HepG2 (cell line): ENCODE measurements around the gene NCOA3. TPM values are rescaled to one million over a fixed set of nuclear protein-coding genes. Genes with fewer than 3 reads are reported as not detected.

Experiments used
- AGO2 ChIP-seq: fragments of 200-400 bp; formaldehyde crosslinking; optimal IDR thresholded peaks from 2 replicates; pipeline ENCODE3; 2017; ENCODE audit warnings: mild to moderate bottlenecking, low read depth, low read length, moderate library complexity
- AHR ChIP-seq: IDR thresholded peaks from 2 replicates; pipeline ENCODE4 v1.6.1; 2018; ENCODE audit warnings: missing genetic modification reagents, missing compliant biosample characterization
- BRF2 ChIP-seq: sonication (generic); formaldehyde crosslinking; IDR thresholded peaks from 2 replicates; pipeline ENCODE4 v1.8.1; 2022; ENCODE audit warnings: mild to moderate bottlenecking, missing genetic modification reagents
- CCDC6 ChIP-seq: sonication (generic); formaldehyde crosslinking; IDR thresholded peaks from 2 replicates; pipeline ENCODE4 v1.8.1; 2022; ENCODE audit warnings: mild to moderate bottlenecking, missing genetic modification reagents, moderate library complexity
- ERF ChIP-seq: IDR thresholded peaks from 2 replicates; pipeline ENCODE4 v1.6.1; 2018; ENCODE audit warnings: missing biosample characterization, missing genetic modification reagents
- FIP1L1 ChIP-seq: fragments of 200-400 bp; formaldehyde crosslinking; IDR thresholded peaks from 2 replicates; pipeline ENCODE4 v1.6.1; 2018; ENCODE audit warnings: low read depth, mild to moderate bottlenecking, low read length, moderate library complexity, borderline replicate concordance; ENCODE audit not compliant: insufficient read depth
- GZF1 ChIP-seq: sonication (generic); formaldehyde crosslinking; IDR thresholded peaks from 2 replicates; pipeline ENCODE4 v1.5.1; 2020; ENCODE audit warnings: mild to moderate bottlenecking, missing genetic modification reagents
- KLF13 ChIP-seq: sonication (generic); formaldehyde crosslinking; IDR thresholded peaks from 2 replicates; pipeline ENCODE4 v1.4.0; 2020; ENCODE audit warnings: mild to moderate bottlenecking, missing genetic modification reagents
- MIXL1 ChIP-seq: IDR thresholded peaks from 2 replicates; pipeline ENCODE4 v1.6.1; 2016
- NFIC ChIP-seq: IDR thresholded peaks from 2 replicates; pipeline ENCODE4 v1.6.1; 2012; ENCODE audit warnings: mild to moderate bottlenecking, low read length, inconsistent platforms
- NR2C2 ChIP-seq: sonication (generic); formaldehyde crosslinking; IDR thresholded peaks from 2 replicates; pipeline ENCODE4 v1.4.0; 2020; ENCODE audit warnings: missing genetic modification reagents, mild to moderate bottlenecking, moderate library complexity, borderline replicate concordance
- RBM39 ChIP-seq: fragments of 200-400 bp; formaldehyde crosslinking; IDR thresholded peaks from one replicate; pipeline ENCODE4 v1.6.1; 2018; ENCODE audit warnings: antibody characterized with exemption, mild to moderate bottlenecking, low read depth, low read length; ENCODE audit not compliant: poor library complexity, severe bottlenecking
- ZFP36L2 ChIP-seq: sonication (generic); formaldehyde crosslinking; IDR thresholded peaks from 2 replicates; pipeline ENCODE4 v1.4.0; 2020; ENCODE audit warnings: missing genetic modification reagents
- ZNF205 ChIP-seq: IDR thresholded peaks from 2 replicates; pipeline ENCODE4 v1.6.1; 2018; ENCODE audit warnings: missing biosample characterization, missing genetic modification reagents
- ZNF207 ChIP-seq: fragments of 450-650 bp; IDR thresholded peaks from 2 replicates; pipeline ENCODE4 v1.6.1; 2016; ENCODE audit warnings: antibody characterized with exemption, borderline replicate concordance
- ZNF225 ChIP-seq: sonication (generic); formaldehyde crosslinking; IDR thresholded peaks from 2 replicates; pipeline ENCODE4 v1.4.0; 2020; ENCODE audit warnings: mild to moderate bottlenecking, missing genetic modification reagents
- ZNF232 ChIP-seq: sonication (generic); formaldehyde crosslinking; IDR thresholded peaks from 2 replicates; pipeline ENCODE4 v1.4.0; 2020; ENCODE audit warnings: missing genetic modification reagents, borderline replicate concordance
- ZNF512B ChIP-seq: sonication (generic); formaldehyde crosslinking; IDR thresholded peaks from 2 replicates; pipeline ENCODE4 v1.5.1; 2020; ENCODE audit warnings: missing genetic modification reagents, mild to moderate bottlenecking, borderline replicate concordance
- ZNF672 ChIP-seq: sonication (generic); formaldehyde crosslinking; IDR thresholded peaks from 2 replicates; pipeline ENCODE4 v1.8.1; 2022; ENCODE audit warnings: missing genetic modification reagents
- ZNF766 ChIP-seq: sonication (generic); formaldehyde crosslinking; IDR thresholded peaks from 2 replicates; pipeline ENCODE4 v1.5.0; 2020; ENCODE audit warnings: missing genetic modification reagents, borderline replicate concordance
- ZSCAN22 ChIP-seq: sonication (generic); formaldehyde crosslinking; IDR thresholded peaks from 2 replicates; pipeline ENCODE4 v1.4.0; 2020; ENCODE audit warnings: mild to moderate bottlenecking, missing genetic modification reagents
- polyA plus RNA-seq, 8 experiments: library from polyadenylated mRNA; depleted of rRNA in 3 of 8; stranded (reverse) in 7 of 8; unstranded in 1 of 8; fragments of >200 nt; fragmentation: Illumina TruSeq in 4 of 8; extraction: Trizol in 4 of 8; gene quantifications; 2 replicates each; pipeline versions ENCODE4 v1.2.1 to v1.2.3, GENCODE V29; 2011 to 2016; ENCODE audit warnings: low read depth in 4 of 8, missing spikeins in 1 of 8, mixed read lengths in 1 of 8; ENCODE audit not compliant: insufficient read depth in 1 of 8
- total RNA-seq, 5 experiments: library from RNA; depleted of rRNA; stranded (reverse); fragments of >200 nt; fragmentation: Illumina TruSeq; extraction: Trizol; gene quantifications; 2 replicates each; pipeline ENCODE4 v1.2.3, GENCODE V29; 2016; ENCODE audit warnings: low read depth in 1 of 5
- TF ChIP-seq, protein P1 (sequence below): sonication (generic); formaldehyde crosslinking; IDR thresholded peaks from 2 replicates; pipeline ENCODE4 v1.8.0; 2022; ENCODE audit warnings: missing genetic modification reagents, mild to moderate bottlenecking, moderate library complexity, borderline replicate concordance
- TF ChIP-seq, protein P2 (sequence below): sonication (generic); formaldehyde crosslinking; IDR thresholded peaks from 2 replicates; pipeline ENCODE4 v1.4.0; 2020; ENCODE audit warnings: missing genetic modification reagents
- TF ChIP-seq, protein P3 (sequence below): IDR thresholded peaks from 2 replicates; pipeline ENCODE4 v1.6.1; 2016; ENCODE audit warnings: missing genetic modification reagents, missing compliant biosample characterization

The NCOA3 gene
- total and polyA plus RNA-seq, 2 of the 13 experiments (the other 11 are each of a cell fraction or from before 2014, with no cell fraction given) = 35.0 to 56.8 TPM

GRCh38 chr20:47464380-47465101 lies 37.1 kb upstream of the NCOA3 start (continued):
- TF ChIP-seq AHR (CRISPR knock-in tag) (peak; percentile 88; the same call in 1 of the 2 replicates), ZNF232 (CRISPR knock-in tag) (peak; percentile 97), FIP1L1 (peak; percentile 74; the same call in 1 of the 2 replicates), ERF (CRISPR knock-in tag) (peak; percentile 99), ZNF205 (CRISPR knock-in tag) (peak; percentile 95), ZNF766 (CRISPR knock-in tag) (peak; percentile 92; the same call in 1 of the 2 replicates), NFIC (peak; percentile 99), GZF1 (peak; percentile 84), MIXL1 (CRISPR knock-in tag) (peak; percentile 97), BRF2 (CRISPR knock-in tag) (peak; percentile 72; the same call in 1 of the 2 replicates), ZFP36L2 (0 out of 2 replicates have a peak, but pooled peaks have one; percentile 33), ZSCAN22 (CRISPR knock-in tag) (no peak), AGO2 (no peak), NR2C2 (peak; percentile 83), CCDC6 (CRISPR knock-in tag) (peak; percentile 95), ZNF672 (CRISPR knock-in tag) (no peak), ZNF512B (peak; percentile 36; the same call in 1 of the 2 replicates), KLF13 (no peak), ZNF207 (no peak), ZNF225 (no peak), RBM39 (no peak)
- TF ChIP-seq, protein P1, sequence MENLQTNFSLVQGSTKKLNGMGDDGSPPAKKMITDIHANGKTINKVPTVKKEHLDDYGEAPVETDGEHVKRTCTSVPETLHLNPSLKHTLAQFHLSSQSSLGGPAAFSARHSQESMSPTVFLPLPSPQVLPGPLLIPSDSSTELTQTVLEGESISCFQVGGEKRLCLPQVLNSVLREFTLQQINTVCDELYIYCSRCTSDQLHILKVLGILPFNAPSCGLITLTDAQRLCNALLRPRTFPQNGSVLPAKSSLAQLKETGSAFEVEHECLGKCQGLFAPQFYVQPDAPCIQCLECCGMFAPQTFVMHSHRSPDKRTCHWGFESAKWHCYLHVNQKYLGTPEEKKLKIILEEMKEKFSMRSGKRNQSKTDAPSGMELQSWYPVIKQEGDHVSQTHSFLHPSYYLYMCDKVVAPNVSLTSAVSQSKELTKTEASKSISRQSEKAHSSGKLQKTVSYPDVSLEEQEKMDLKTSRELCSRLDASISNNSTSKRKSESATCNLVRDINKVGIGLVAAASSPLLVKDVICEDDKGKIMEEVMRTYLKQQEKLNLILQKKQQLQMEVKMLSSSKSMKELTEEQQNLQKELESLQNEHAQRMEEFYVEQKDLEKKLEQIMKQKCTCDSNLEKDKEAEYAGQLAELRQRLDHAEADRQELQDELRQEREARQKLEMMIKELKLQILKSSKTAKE = peak; percentile 96
- TF ChIP-seq, protein P2, sequence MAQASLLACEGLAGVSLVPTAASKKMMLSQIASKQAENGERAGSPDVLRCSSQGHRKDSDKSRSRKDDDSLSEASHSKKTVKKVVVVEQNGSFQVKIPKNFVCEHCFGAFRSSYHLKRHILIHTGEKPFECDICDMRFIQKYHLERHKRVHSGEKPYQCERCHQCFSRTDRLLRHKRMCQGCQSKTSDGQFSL (CRISPR knock-in tag) = no peak; the same call in 1 of the 2 replicates
- TF ChIP-seq, protein P3, sequence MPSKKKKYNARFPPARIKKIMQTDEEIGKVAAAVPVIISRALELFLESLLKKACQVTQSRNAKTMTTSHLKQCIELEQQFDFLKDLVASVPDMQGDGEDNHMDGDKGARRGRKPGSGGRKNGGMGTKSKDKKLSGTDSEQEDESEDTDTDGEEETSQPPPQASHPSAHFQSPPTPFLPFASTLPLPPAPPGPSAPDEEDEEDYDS (CRISPR knock-in tag) = peak; percentile 86
